Ureter (tissue), 1 donor: ENCODE data around the gene ACOX3. TPM values are rescaled to one million over a fixed set of nuclear protein-coding genes. Genes with fewer than 3 reads are reported as not detected.
"Not testable (repeated sequence)": the region's sequence is repeated elsewhere in the genome, so short reads cannot be mapped to it uniquely, and the experiment has no call there.

Experiments used
- DNase-seq: peaks from one replicate; pipeline ENCODE4 v3.0.0-alpha.2; 2020; ENCODE audit warnings: low spot score
- total RNA-seq: library from RNA; stranded (reverse); gene quantifications from one replicate; pipeline ENCODE4 v1.2.4, GENCODE V29; 2023
- donor health status: DM: yes; HTN: yes; CAD: no.

ACOX3 gene
- total RNA-seq, 1 donor from 2014 or later: 49.5 TPM

- DNase-seq: no peak
Measured at GRCh38 chr4:8353912-8354453, 86.5 kb downstream of the ACOX3 start.

GRCh38 chr4:8353158-8353669 is 87.3 kb downstream of the ACOX3 start:
- no peak for DNase-seq

GRCh38 chr4:8352368-8353157 is 88.0 kb downstream of the ACOX3 start:
- no peak for DNase-seq

- DNase-seq: no peak
Measured at GRCh38 chr4:8351931-8352367, 88.6 kb downstream of the ACOX3 start.

GRCh38 chr4:8350841-8351461 is 89.6 kb downstream of the ACOX3 start:
- DNase-seq: no peak

- DNase-seq: no peak
Measured at GRCh38 chr4:8350352-8350751, 90.2 kb downstream of the ACOX3 start.

- no peak for DNase-seq
Measured at GRCh38 chr4:8349664-8350236, 90.8 kb downstream of the ACOX3 start.

GRCh38 chr4:8349236-8349635 is 91.3 kb downstream of the ACOX3 start:
- not testable (repeated sequence) for DNase-seq

- no peak for DNase-seq
Measured at GRCh38 chr4:8348071-8348470, 92.5 kb downstream of the ACOX3 start.

GRCh38 chr4:8347660-8348059 is 92.9 kb downstream of the ACOX3 start:
- DNase-seq: no peak

- no peak for DNase-seq
Measured at GRCh38 chr4:8346838-8347605, 93.5 kb downstream of the ACOX3 start.

GRCh38 chr4:8345946-8346814 is 94.3 kb downstream of the ACOX3 start:
- no peak for DNase-seq

- no peak for DNase-seq
Measured at GRCh38 chr4:8345053-8345945, 95.2 kb downstream of the ACOX3 start.

- no peak for DNase-seq
Measured at GRCh38 chr4:8344377-8344776, 96.1 kb downstream of the ACOX3 start.

- no peak for DNase-seq
Measured at GRCh38 chr4:8343967-8344331, 96.6 kb downstream of the ACOX3 start.

- DNase-seq: no peak
Measured at GRCh38 chr4:8343262-8343966, 97.1 kb downstream of the ACOX3 start.

GRCh38 chr4:8342651-8343261 is 97.8 kb downstream of the ACOX3 start:
- no peak for DNase-seq

- DNase-seq: no peak
Measured at GRCh38 chr4:8341691-8342090, 98.8 kb downstream of the ACOX3 start.

- not testable (repeated sequence) for DNase-seq
Measured at GRCh38 chr4:8341281-8341680, 99.2 kb downstream of the ACOX3 start.
